Activated gamma-delta T cell treated with Interleukin-2 at 50 U/mL for 16 hours (primary cell): Measurements from ENCODE around the gene L3MBTL2.
"Not testable (repeated sequence)": the region's sequence is repeated elsewhere in the genome, so short reads cannot be mapped to it uniquely, and the experiment has no call there.

Experiments
- DNase-seq: peaks from one replicate; pipeline ENCODE4 v3.0.0-alpha.2; 2020

The L3MBTL2 gene

GRCh38 chr22:41204992-41205900 lies at the start of gene L3MBTL2:
Gene L3MBTL2, plus strand, starts transcription at chr22:41205312. Its CDS starts 51 bp downstream, at chr22:41205363.
- DNase-seq = peak; percentile 98

GRCh38 chr22:41157083-41157482 lies 48.0 kb upstream of the L3MBTL2 start:
- no peak for DNase-seq

DNA sequence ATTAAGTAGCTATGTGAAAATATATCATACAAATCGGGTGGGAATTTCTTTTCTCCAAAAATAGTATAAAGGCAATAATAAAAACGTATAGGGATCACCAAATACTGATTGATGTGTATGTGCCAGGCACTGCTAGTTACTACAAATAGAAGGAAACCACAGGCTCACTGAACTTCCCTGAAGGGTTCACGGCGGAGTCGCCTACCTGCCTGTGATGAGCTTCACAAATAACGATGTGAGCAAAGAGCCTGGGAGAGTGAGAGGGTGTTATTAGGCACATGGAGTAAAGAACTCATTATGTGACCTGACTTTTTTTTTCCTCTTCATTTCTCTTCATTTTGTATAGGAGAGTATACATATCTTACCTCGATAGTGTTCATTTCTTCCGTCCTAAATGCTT lies 36.0 kb upstream of the L3MBTL2 start:
- DNase-seq = no peak

DNA sequence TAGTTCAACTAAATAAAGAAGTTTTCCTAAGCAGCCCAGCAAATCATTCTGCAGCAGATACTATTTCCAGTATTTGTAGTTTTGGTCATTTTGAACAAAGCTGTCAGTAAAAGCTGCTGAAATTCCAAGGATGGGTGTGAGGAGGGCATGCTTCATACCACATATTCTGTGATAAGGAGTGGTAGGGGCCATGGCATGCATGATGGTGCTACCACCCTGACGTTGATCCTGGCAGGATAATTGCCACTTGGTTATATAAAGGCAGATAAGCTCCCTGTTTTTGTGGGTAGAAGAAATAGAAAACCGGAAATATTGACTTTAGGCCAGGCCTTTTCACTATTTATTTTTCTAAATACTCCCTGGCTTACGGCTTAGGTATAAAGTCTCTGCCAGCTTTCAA lies 33.1 kb upstream of the L3MBTL2 start:
- no peak for DNase-seq

GRCh38 chr22:41175546-41175945 lies 29.6 kb upstream of the L3MBTL2 start:
- DNase-seq = no peak

GRCh38 chr22:41177040-41177621 lies 28.0 kb upstream of the L3MBTL2 start:
- no peak for DNase-seq

- DNase-seq = no peak
Measured at GRCh38 chr22:41177622-41178424, 27.3 kb upstream of the L3MBTL2 start.

DNA sequence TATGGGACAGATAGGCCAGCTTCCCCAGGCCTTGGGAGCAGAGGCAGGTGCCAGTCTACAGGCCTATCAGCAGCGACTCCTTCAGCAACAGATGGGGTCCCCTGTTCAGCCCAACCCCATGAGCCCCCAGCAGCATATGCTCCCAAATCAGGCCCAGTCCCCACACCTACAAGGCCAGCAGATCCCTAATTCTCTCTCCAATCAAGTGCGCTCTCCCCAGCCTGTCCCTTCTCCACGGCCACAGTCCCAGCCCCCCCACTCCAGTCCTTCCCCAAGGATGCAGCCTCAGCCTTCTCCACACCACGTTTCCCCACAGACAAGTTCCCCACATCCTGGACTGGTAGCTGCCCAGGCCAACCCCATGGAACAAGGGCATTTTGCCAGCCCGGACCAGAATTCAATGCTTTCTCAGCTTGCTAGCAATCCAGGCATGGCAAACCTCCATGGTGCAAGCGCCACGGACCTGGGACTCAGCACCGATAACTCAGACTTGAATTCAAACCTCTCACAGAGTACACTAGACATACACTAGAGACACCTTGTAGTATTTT lies 26.6 kb upstream of the L3MBTL2 start:
- DNase-seq = no peak

GRCh38 chr22:41180362-41180761 lies 24.8 kb upstream of the L3MBTL2 start:
- not testable (repeated sequence) for DNase-seq

DNA sequence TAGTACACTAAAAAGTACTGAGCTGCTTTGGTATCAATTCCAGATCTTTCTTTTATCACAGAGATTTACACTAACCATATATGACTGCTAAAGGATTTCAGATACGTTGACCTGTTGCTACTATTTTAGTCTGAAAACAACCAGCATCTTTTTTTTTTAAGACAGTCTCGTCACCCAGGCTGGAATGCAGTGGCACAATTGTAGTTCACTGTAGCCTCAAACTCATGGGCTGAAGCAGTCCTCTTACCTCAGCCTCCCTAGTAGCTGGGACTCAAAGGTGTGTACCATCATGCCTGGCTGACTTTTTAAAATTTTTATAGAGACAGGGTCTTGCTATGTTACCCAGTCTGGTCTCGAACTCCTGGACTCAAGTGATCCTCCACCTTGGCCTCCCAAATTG lies 24.2 kb upstream of the L3MBTL2 start:
- DNase-seq = no peak

DNA sequence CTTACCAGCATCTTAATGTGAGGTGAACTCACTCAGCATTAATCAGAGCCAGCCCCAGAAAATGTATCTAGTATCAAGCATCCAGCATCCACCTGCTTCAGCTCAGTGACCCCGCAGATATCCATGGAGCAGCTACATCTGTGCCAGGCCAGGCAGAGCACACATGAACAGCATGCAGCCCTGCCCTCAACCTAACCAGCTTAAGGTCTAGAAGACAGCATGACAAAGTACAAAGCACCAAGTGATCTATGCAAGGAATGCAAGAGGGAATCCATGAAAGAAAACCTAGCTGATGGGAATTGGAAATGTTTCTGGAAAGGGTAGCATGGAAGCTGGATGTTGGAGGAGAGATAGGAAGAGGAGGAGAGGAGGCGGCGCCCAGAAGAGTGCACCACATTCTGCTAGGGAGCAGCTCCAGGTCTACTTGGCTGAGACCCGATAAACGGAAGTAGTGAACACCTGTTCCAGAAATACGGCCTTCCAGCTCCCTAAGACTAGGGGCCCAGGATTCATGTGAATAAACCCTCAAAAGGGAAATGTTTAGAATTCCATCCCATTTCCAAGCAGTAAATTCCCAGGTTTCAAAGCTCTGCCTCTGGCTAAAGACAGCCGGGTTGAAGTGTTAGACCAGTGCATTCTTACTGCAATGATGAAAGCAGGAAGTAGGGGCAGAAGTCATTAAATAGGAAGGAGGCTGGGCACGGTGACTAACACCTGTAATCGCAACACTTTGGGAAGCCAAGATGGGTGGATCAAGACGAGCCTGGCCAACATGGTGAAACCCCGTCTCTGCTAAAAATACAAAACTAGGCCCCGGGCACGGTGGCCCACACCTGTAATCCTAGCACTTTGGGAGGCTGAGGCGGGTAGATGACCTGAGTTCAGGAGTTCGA lies 23.5 kb upstream of the L3MBTL2 start:
- DNase-seq = no peak

DNA sequence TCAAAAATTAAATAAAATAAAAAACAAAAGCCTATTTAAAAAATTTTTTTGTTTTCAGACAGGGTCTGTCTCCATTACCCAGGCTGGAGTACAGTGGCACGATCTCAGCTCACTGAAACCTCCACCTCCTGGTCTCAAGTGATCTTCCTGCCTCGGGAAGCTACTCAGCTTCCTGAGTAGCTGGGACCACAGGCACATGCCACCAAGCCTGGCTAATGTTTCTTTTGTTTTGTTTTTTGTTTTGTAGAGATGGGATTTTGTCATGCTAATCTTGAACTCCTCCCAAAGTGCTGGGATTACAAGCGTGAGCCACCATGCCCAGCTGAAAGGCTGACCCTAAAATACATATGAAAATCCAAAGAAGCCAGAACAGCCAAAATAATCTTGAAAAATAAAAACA lies 20.4 kb upstream of the L3MBTL2 start:
- DNase-seq = no peak

- no peak for DNase-seq
Measured at GRCh38 chr22:41191467-41191866, 13.6 kb upstream of the L3MBTL2 start.

DNA sequence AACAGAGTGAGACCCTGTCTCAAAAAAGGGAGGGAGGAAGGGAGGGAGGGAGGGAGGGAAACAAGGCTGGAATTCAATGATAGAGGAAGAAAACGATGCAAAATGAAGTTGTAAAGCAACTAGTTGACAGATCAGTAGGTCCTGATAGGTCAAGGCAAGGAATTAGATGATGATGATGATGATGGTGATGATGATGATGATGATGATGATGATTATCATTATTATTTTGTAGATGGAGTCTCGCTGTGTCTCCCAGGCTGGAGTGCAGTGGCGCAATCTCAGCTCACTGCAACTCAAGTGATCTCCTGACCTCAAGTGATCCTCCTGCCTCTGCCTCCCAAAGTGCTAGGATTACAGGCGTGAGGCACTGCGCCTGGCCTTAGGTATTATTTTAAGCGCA lies 11.3 kb upstream of the L3MBTL2 start:
- DNase-seq = no peak

- DNase-seq = peak; percentile 81
Measured at GRCh38 chr22:41197038-41197972, 7.8 kb upstream of the L3MBTL2 start.

- DNase-seq = peak; percentile 33
Measured at GRCh38 chr22:41198027-41198580, 7.0 kb upstream of the L3MBTL2 start.

DNA sequence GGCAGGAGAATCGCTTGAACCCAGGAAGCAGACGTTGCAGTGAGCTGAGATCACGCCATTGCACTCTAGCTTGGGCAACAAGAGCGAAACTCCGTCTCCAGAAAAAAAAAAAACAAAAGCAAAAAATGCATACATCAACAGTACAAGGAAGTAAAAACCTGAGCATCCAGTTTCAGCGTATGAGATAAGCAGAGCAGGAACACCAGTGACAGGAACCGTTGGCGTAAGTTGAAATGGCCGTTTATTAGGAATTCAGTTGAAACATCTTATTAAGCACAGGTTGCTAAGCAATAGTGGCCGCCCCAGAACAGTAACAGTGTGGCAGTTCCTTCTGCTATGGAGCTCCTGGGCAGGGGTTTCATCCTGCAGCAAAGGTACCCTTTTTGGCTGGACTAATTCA lies 4.0 kb upstream of the L3MBTL2 start:
- DNase-seq = no peak

DNA sequence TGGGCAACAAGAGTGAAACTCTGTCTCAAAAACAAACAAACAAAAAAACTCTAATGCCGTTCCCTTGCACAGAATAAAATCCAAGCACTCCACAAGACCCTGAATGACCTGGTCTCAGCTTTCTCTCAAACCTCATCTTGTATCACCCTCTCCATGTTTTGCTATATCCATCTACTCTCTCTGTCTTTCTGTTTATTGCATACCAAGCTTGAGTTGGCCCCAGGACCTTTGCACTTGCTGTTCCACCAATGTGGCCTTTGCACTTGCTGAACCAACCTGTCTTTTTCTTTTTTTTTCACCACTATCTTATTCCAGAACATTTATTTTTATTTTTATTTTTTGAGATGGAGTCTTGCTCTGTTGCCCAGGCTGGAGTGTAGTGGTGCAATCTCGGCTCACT lies 2.0 kb upstream of the L3MBTL2 start:
- no peak for DNase-seq

DNA sequence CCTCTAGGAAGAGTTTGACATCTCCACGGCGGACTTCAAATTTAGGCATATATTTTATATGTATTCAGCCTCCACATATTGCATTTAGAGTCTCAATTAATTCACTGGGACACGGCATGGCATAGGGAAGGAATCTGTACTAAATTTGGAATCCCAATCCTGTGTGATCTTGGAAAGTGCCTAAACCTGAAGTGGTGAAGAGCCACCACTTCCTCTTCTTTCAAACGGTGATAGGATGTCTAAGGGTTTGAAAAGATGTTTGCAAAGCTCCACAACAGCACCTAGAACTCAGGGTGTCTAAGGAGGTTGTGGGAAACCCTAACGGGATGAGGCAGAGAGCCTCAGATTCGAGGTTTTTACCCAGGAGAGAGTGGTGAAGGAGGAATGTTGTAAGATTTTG lies 1.0 kb upstream of the L3MBTL2 start:
- no peak for DNase-seq

- no peak for DNase-seq
Measured at GRCh38 chr22:41206719-41207118, 1.6 kb downstream of the L3MBTL2 start.

DNA sequence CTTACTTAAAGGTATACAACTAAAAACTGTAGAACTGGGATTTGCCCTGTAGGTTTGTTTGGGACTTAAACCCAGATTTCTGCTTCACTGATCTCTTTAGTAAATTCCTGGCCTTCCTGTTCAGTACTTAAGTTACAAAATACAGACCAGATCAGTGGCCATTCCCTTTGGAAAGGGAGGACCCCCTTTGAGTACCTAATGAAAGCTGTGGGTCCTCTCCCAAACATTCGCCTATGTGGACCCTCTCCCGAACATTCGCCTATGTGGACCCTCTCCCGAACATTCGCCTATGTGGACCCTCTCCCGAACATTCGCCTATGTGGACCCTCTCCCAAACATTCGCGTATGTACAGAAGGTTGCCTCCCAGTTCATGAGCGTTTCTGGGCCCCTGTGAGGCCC lies 10.3 kb downstream of the L3MBTL2 start:
- DNase-seq = no peak
